SK-N-SH (cell line): ENCODE results near the gene NBPF1. TPM values are rescaled to one million over a fixed set of nuclear protein-coding genes. Genes with fewer than 3 reads are reported as not detected.
"Not testable (repeated sequence)": the region's sequence is repeated elsewhere in the genome, so short reads cannot be mapped to it uniquely, and the experiment has no call there.

Experiments used
- CTCF ChIA-PET: fragments of 300-600, 350-600 bp; formaldehyde crosslinking; extraction: SDS; loops from one replicate; lab custom pipeline; 2021; lab: Yijun Ruan, JAX
- POLR2A ChIA-PET: fragments of 350-600 bp; sonication (Branson Sonifier 250); formaldehyde crosslinking; extraction: SDS; loops from one replicate; lab custom pipeline; 2020; ENCODE audit warnings: antibody characterized with exemption, inconsistent platforms; lab: Yijun Ruan, JAX
- DNase-seq: peaks from one replicate; pipeline ENCODE4 v3.0.0; 2012
- H2AFZ ChIP-seq: fragments of 200-600 bp; sonication (generic); 2 replicates; pipeline ENCODE4 v1.8.1; 2016; ENCODE audit warnings: antibody characterized with exemption, mild to moderate bottlenecking, low read depth
- H3F3A ChIP-seq: fragments of 200-600 bp; sonication (generic); replicated peaks from 2 replicates; pipeline ENCODE3; 2016; ENCODE audit warnings: antibody characterized with exemption, mild to moderate bottlenecking; ENCODE audit not compliant: insufficient read depth
- H3K27ac ChIP-seq, 2 experiments: fragments of 200-500 bp in 1 of 2; fragments of 200-600 bp in 1 of 2; sonication (Bioruptor generic) in 1 of 2; sonication (generic), shearing (Covaris generic) in 1 of 2; 2 replicates each; pipeline versions ENCODE4 v1.5.1 to v1.6.1; 2014 to 2016; ENCODE audit warnings: low read depth in 2 of 2, inconsistent platforms in 1 of 2, low read length in 1 of 2, mild to moderate bottlenecking in 1 of 2, mixed read lengths in 1 of 2
- H3K27me3 ChIP-seq: fragments of 200-600 bp; sonication (generic), shearing (Covaris generic); 2 replicates; pipeline ENCODE4 v1.6.1; 2016; ENCODE audit warnings: mixed run types; ENCODE audit not compliant: insufficient read depth
- H3K36me3 ChIP-seq, 2 experiments: fragments of 200-500 bp in 1 of 2; fragments of 200-600 bp in 1 of 2; sonication (Bioruptor generic) in 1 of 2; sonication (generic) in 1 of 2; replicated peaks in 1 of 2; 2 replicates each; pipeline versions ENCODE3 to v1.5.1; 2014 to 2016; ENCODE audit warnings: low read length in 1 of 2, mild to moderate bottlenecking in 1 of 2; ENCODE audit not compliant: insufficient read depth in 2 of 2, control insufficient read depth in 1 of 2
- H3K4me1 ChIP-seq, 2 experiments: fragments of 200-500 bp in 1 of 2; fragments of 200-600 bp in 1 of 2; sonication (Bioruptor generic) in 1 of 2; sonication (generic), shearing (Covaris generic) in 1 of 2; 2 replicates each; pipeline versions ENCODE4 v1.5.1 to v1.6.1; 2014 to 2016; ENCODE audit warnings: low read depth in 1 of 2, low read length in 1 of 2, mixed run types in 1 of 2; ENCODE audit not compliant: insufficient read depth in 2 of 2, control insufficient read depth in 1 of 2
- H3K4me2 ChIP-seq: fragments of 200-600 bp; sonication (generic), shearing (Covaris generic); 2 replicates; pipeline ENCODE4 v1.6.1; 2017; ENCODE audit warnings: mixed run types
- H3K4me3 ChIP-seq, 2 experiments: fragments of 200-500 bp in 1 of 2; fragments of 200-600 bp in 1 of 2; sonication (Bioruptor generic) in 1 of 2; sonication (generic), shearing (Covaris generic) in 1 of 2; 2 replicates each; pipeline versions ENCODE4 v1.5.1 to v1.8.1; 2014 to 2016; ENCODE audit warnings: low read depth in 2 of 2, inconsistent platforms in 1 of 2, low read length in 1 of 2, mild to moderate bottlenecking in 1 of 2, mixed read lengths in 1 of 2, moderate library complexity in 1 of 2
- H3K79me2 ChIP-seq: fragments of 200-600 bp; sonication (generic); 2 replicates; pipeline ENCODE4 v1.8.1; 2017; ENCODE audit warnings: mild to moderate bottlenecking; ENCODE audit not compliant: insufficient read depth
- H3K9ac ChIP-seq: fragments of 200-600 bp; sonication (generic); 2 replicates; pipeline ENCODE4 v1.6.1; 2017; ENCODE audit warnings: mixed run types
- H3K9me2 ChIP-seq: fragments of 200-600 bp; sonication (generic); 2 replicates; pipeline ENCODE4 v1.6.1; 2017; ENCODE audit warnings: mixed run types
- H3K9me3 ChIP-seq: fragments of 200-600 bp; sonication (generic); 2 replicates; pipeline ENCODE4 v1.6.1; 2017; ENCODE audit warnings: mixed run types, mild to moderate bottlenecking, moderate library complexity
- H4K20me1 ChIP-seq: fragments of 200-600 bp; sonication (generic); 2 replicates; pipeline ENCODE4 v1.6.1; 2017; ENCODE audit warnings: mild to moderate bottlenecking, mixed run types; ENCODE audit not compliant: insufficient read depth
- WGBS: methylation state at CpG from one replicate; pipeline ENCODE4 v1.1.6; 2017; ENCODE audit warnings: low lambda C conversion rate; 5-methylcytosine and 5-hydroxymethylcytosine counted together
- polyA plus RNA-seq, 3 experiments: library from polyadenylated mRNA; depleted of rRNA; stranded (reverse); fragments of >200 nt; gene quantifications; 2 replicates each; pipeline ENCODE4 v1.2.3, GENCODE V29; 2012

Gene NBPF1
- polyA plus RNA-seq, 1 of the 3 experiments (the other 2 are of a cell fraction): 29.8 TPM

GRCh38 chr1:16647179-16648176, 34.1 kb upstream of the NBPF1 start:
- 90% methylated on average over 57 of the region's 84 CpGs for WGBS
- POLR2A ChIA-PET, H3K9me2 ChIP-seq, H3K9me3 ChIP-seq, H3K36me3 ChIP-seq, H3K4me3 ChIP-seq, H4K20me1 ChIP-seq, H2AFZ ChIP-seq, H3K9ac ChIP-seq, DNase-seq, H3K4me2 ChIP-seq, CTCF ChIA-PET, H3F3A ChIP-seq, H3K27me3 ChIP-seq, H3K27ac ChIP-seq: not testable (repeated sequence)
- Histone ChIP-seq H3K4me1 (peaks cover 15 to 24% of the 10 kb centered on the region in 2 experiments; a peak in 2 of 4 replicates), H3K79me2 (peaks cover 19% of the 10 kb centered on the region)

DNA sequence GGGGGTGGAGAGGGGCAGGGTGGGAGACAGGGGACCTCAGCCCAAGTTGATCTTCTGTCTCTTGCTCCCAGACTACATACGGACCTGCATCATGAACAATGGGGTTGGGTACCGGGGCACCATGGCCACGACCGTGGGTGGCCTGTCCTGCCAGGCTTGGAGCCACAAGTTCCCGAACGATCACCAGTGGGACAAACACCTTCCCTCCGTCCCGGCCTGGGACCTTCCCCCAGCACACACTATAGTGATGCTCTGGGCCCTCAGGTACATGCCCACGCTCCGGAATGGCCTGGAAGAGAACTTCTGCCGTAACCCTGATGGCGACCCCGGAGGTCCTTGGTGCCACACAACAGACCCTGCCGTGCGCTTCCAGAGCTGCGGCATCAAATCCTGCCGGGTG, 33.4 kb upstream of the NBPF1 start:
- H3K4me2 ChIP-seq, POLR2A ChIA-PET, H3K9me2 ChIP-seq, H3K4me3 ChIP-seq, CTCF ChIA-PET, H3K9ac ChIP-seq, H4K20me1 ChIP-seq, DNase-seq, H3K27ac ChIP-seq, H2AFZ ChIP-seq, H3K9me3 ChIP-seq, H3F3A ChIP-seq, H3K36me3 ChIP-seq, H3K27me3 ChIP-seq: not testable (repeated sequence)
- WGBS: 92% methylated on average over 13 of the region's 17 CpGs
- peaks cover 15 to 25% of the 10 kb centered on the region in 2 experiments; a peak in 2 of 4 replicates for H3K4me1 ChIP-seq
- peaks cover 25% of the 10 kb centered on the region for H3K79me2 ChIP-seq

GRCh38 chr1:16646061-16646664, 32.8 kb upstream of the NBPF1 start:
- Histone ChIP-seq H3K79me2 (peaks cover 31% of the 10 kb centered on the region), H3K4me1 (peaks cover 15 to 25% of the 10 kb centered on the region in 2 experiments; a peak in 2 of 4 replicates)
- H3K9me3 ChIP-seq, H3K27me3 ChIP-seq, H3K36me3 ChIP-seq, H3K9me2 ChIP-seq, H3K4me3 ChIP-seq, H2AFZ ChIP-seq, H3K27ac ChIP-seq, H3K9ac ChIP-seq, DNase-seq, H3F3A ChIP-seq, POLR2A ChIA-PET, H4K20me1 ChIP-seq, H3K4me2 ChIP-seq: not testable (repeated sequence)
- CTCF ChIA-PET: interaction anchor here (2.6 kb wide), 1 partner anchor 25 kb away, joined by 11 read pairs; no protein-coding TSS in a partner anchor
- 89% methylated on average over 15 of the region's 15 CpGs for WGBS
